SIG-M5 treated with dmso at 0.1 percent for 504 hours (cell line): ENCODE measurements around the gene AGER.
"Not testable (repeated sequence)": the region's sequence is repeated elsewhere in the genome, so short reads cannot be mapped to it uniquely, and the experiment has no call there.

ENCODE experiments used
- DNase-seq: peaks from one replicate; lab custom pipeline; 2025; ENCODE audit not compliant: unreplicated experiment; lab: John Stamatoyannopoulos, UW

Gene AGER

DNA sequence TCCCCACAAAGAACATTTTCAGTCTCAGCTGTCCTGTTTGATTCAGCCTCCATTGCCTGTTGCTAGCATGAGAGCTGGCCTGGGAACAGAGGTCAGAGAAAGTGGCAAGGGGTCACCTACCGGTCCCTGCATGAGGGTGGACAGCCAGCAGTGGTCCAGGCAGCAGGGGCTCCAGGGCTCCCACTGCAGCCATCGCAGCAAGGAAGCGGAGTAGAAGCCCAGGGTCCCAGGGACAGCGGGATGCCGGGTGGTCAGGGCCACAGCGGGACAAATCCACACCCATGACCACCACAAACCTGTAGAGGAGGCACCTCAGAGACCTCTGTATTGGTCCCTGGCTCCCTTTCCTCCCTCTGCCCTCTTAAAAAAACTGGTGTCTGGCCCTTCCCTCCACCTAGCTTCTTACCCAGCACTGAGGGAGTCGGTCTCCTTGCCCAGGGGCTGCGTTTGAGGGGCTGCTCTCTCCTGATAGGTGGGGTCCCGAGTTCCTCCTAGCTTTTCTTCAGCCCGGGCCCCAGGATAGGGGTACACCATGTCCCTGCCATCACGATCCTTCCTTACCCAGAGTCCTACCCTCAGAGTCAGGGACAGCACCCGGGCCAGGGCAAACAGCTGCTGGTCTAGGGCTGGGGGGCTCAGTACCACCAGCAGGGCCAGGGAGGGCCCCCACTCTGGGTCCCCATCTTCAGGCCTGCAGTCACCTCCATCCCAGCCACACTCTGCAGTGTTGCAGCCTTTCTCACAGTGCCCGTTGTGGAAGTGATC lies 16.8 kb upstream of the AGER start:
- DNase-seq = no peak

DNA sequence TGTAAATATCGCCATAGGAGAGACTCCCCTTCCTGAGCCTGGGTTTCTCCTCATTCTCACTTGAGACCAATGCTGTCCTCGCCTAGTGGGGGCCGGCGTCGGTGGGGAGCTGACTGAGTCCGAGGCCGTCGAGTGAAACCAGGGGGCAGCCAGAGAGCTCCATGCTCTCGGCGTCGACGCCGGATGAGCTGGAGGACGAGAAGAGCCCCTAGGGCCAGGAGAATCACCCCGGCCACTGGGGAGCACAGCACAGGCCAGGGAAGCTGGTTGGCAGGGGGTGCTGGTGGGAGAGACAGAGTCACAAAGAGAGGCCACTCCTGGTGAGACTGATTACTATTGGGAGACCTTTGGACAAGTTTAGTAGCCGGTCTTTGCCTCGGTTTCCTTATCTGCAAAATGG lies 14.8 kb upstream of the AGER start:
- DNase-seq = no peak

DNA sequence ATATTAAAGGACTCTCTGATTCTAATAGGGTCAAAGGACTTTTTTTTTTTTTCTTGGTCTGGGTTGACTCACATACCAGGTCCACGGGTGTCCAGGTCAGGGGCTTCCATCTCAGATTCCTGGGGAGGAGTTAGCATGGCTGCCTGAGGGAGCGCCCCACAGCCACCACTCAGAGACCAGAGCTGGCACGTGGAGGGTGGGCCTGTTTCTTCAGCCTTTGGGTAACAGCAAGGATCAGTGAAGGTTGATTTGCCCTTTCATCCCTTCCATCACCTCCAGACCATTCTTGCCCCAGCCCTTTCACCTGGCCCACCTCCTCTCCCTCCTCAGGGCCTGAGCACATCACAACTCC lies 14.3 kb upstream of the AGER start:
- no peak for DNase-seq

DNA sequence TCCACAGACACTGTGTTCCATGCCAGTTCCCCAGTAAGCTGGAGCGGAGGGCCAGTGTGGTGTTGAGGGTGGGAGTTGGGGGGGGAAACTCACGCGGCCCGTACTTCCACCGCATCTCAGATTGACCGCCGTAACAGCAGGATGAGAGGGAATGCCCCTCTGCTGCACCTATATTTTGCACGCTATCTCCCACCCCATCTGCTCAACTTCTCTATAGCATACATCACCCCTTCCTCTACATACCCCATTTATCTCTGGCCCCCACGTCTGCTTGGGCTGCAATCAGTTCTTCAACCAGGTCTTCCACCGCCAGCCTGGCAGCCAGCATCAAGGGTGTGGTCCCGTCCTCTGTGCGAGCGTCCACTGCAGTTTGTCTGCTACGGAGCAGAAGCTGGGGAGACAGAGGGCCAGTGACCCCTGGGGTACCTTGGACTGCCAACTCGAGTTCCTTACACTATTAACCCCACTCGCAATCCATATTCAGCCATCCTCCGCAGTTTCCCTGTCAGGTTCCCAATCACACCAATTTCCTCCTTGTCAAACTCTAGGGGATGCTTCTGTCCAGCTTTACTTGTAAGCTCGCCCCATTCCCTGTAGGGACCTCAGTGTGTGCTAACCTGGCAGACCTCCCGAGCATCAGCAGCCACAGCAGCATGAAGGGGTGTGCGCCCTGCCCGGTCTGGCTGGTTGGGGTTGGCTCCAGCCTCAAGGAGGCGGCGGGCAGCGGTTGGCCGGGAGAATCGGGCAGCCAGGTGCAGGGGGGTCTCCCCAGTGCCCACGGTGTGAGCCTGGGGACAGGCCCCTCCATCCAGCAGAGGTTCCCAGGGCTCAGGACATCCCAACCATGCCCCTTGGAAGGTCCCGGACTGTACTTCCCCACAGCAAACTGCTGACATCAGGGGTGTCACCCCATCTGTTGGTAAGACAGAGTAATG lies 12.9 kb upstream of the AGER start:
- DNase-seq = no peak

DNA sequence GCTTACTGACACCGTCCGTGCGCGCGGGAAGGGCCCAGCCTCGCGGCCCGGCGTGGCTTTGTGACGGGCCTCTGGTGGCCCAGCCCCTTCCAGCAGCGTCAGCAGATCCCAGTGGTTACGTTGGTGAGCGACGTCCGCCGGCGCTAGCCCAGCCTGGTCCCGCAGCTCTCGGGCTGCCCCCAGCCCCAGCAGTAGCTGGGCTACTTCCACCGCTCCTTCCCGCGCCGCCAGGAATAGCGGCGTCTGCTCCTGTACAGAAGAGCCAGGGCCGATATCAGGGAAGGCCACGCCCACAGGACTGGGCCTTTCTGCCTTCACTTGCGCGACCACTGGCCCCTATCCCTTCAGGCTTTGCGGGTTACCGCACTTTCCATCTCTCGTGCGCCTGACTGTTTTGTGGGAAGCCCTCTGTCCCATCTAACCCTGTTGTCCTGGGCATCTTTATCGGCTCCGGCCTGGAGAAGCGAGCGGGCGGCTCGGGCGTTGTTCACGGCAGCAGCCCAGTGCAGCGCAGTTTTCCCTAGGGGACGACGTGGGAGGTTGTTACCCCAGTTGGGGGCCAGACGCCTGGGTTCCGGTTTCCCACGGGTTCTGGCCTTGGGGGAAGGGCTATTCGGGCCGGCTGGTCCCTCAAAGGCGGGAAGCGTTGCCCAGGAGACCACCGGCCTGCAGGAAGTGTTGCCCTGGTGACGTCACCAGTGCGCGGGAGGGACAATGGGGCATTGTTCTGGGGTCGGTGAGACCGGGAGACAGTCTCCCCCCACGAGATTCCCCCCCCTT lies 12.0 kb upstream of the AGER start:
- peak; percentile 36 for DNase-seq

DNA sequence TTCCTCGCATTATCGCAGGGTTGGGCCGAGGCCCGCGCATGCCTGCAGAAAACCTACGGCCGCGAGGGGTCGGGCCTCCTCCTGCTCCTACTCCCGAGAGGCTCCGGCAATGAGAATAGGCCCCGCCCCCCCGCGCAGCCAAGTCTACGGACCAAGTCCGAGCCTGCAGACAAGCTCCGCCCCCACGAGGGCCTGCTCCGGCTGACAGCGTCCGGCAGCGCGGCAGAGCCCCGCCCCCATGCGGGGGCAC lies 11.5 kb upstream of the AGER start:
- DNase-seq = peak; percentile 98

DNA sequence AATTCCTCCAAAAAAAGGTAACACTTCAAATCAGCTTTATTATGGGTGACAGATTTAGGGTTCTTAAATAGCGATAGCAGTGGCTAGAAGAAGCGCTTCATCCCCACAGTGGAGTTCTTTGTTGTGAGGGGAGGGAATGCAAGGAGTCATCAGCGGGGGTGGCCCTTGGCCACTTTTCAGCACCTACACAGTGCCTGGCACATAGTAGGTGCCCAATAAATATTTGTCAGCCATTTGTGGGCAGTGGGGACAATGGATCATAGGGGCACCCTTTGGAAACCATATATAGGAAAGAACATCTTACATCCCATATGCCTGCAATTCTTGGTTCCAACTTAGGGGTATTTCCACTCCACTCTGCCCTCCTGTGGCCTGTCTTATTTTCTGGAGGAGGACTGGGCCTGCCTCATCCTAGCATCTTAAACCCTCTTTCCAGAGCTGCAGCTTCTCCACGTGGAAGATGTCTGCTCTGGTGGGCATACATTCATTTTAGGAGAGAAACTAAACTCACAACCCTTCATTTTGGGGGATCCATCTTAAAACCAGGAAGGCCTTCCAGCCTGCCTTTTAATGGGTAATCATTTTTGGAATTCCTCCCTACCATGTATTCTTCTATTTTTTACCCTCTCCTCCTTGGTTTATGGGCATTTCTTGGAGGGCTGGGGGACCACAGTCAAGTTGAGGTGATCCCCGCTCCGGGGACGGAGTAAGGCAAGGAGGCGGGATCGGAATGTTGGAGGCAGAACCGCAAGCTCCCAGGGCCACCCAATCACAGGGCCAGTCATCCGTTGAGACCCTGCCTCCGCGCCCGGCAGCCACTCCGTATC lies 11.0 kb upstream of the AGER start:
- DNase-seq = peak; percentile 71

DNA sequence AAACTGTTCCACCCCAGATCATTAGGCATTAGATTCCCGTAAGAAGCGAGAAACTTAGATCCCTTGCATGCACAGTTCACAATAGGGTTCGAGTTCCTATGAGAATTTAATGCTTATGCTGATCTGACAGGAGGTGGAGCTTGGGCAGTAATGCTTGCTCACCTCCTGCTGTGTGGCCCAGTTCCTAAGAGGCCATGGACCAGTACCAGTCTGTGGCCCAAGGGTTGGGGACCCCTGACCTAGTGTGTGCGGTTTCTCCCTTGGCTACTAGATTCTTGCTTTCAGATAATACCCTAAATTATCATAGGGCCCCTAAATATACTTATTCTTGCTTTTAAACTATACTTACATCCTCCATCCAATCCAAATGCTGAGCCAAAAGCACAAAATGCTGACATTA lies 10.3 kb upstream of the AGER start:
- DNase-seq = no peak

DNA sequence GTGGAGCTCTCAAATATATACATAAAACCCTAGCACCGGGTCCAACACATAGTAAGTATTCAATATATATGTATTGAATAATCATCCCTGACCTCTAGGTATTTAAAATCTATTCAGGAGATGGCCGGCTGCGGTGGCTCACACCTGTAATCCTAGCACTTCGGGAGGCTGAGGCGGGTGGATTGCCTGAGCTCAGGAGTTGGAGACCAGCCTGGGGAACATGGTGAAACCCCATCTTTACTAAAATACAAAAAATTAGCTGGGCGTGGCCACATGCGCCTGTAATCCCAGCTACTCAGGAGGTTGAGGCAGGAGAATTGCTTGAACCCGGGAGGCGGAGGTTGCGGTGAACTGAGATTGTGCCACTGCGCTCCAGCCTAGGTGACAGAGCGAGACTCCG lies 9.0 kb upstream of the AGER start:
- not testable (repeated sequence) for DNase-seq

DNA sequence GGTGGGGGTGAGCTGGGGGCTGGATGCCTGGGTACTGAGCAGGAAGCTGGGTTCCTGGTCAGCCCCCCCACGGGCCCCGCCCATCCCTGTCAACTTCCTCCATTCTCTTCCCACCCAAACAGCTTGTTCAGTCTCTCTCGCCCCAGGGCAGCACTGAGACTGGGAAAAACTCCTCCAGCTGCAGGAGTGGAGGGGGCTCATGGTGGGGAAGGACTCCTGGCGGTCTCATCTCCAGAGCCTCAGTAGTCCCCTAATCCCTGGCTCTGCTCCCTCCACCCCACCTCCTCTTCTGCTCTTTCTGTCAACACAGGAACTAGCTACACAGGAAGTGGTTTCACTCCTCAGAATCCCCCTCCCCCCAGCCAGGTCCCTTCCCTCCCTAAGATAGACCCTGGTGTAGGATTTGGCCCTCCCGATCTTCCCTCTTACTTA lies 8.6 kb upstream of the AGER start, which contains the start of gene GPSM3:
Gene GPSM3 (minus strand): TSS at position 36 of the 432 bp plus-strand sequence. CDS start 130 bp downstream, outside the sequence.
- peak; percentile 66 for DNase-seq

DNA sequence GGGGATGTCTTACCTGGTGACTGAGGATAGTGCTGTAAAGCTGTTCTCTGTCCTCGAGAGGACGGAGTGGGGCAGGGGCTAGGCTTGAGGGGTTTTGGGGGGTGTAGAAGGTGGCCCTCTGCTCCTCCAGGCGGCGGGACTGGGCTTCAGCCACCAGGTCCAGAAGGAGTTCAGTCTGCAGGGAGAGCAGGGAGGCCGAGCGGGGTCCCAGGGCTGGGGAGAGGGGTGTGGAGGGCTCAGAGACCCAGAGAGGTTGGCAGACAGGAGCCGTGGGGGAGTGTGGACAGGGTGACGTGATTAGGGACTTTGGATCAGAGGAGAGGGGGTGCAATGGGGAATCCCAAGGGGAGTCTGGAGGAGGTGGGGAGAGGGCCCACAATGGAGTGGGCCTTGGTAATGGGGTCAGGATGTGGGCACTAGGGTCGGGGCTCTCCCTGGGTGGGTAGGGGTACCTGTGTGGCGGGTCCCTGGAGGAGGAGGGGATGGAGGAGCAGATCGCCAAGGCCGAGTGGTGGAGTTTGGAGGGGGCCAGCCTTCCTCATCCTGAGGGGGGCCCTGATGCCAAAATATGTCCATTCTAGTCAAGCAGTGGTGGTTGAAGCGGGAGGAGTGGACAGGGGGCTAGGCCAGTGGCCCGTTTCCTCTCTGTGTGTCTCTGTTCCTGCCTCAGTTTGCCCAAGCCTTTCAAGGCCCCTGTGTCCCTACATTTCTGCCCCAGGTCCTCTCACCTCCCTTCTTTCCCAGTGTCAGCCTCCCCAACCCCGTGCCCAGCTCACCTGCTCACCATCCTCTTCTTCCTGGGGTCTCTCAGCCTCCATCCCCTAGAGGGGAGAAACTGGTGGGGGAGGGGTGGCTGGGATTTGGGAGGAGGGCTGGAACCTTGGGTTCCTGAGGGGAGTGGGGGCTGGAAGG lies 7.9 kb upstream of the AGER start:
- DNase-seq = no peak

DNA sequence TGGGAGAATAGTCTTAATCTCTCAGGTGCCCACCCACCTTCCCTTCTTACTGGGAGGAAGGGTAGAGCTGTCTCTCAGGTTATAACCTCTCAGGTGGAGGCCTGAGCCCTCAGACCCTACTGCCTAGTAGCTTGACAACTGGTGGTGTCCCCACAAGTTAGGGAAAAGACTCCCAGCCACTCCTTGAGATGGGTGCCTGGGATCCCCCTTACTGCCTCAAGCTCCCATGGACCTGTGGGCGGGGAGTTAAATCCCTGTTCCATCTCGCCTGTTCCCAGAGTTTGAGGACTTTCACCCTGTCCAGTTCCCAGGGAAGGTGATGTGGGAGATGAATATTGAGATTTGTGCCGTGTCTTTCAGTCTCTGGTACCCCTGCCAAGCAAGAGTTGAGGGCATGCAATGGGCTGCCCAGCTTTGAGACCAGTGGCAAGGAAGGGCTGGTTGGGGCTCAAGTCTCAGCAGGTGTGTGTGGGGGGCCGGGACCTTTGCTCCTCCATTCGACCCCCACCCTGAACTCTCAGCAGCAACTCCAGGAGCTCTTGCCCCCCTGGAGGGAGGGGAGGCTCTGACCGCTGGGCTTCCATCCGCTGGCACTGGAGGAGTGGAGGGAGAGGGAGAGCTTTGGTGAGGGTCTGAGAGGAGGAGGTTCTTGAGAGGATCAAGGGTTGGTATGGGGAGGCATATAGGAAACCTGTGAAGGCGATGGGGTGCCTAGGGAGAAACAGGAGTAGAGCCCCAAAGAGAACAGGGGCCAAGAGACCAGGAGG lies 7.0 kb upstream of the AGER start:
- no peak for DNase-seq

DNA sequence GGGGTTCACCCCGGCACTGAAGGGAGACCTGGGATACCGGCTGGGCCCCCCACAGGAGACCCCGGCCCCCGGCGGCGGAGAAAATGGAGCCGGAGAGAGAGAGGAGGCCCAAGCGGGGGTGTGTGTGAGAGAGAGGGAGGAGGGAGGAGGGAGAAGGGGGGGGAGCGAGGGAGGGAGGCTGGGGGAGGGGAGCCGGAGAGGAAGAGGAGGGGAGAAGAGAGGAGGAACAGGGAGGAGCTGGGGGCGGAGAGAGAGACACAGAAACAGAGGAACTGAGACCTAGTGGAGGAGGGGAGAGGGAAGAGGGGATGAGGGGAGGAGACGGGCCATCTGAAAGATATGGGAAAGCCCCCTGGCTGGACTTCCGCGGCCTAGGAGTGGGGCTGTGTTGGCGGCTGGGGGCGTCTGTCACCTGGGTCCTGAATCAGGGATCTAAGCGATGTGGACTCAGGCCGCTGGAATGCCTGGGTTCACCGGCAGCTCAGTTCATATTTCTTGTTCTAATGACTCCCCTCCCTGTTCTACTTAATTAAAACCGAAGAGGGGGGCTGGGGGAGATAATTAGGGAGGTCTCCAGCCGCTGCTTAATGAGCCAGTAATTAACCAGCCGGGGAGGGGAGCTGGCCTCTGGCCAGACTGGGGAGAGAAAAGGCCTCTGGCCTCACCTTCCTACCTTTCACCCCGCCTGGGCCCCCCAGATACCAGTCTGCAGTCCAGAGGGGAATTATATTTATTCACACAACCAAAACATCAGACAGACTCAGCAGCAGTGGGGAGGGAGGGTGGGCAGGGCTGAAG lies 6.2 kb upstream of the AGER start, which contains the start of gene PBX2:
Gene PBX2 (minus strand): TSS at position 149 of the 798 bp plus-strand sequence. CDS start 287 bp downstream, outside the sequence.
- peak; percentile 93 for DNase-seq

DNA sequence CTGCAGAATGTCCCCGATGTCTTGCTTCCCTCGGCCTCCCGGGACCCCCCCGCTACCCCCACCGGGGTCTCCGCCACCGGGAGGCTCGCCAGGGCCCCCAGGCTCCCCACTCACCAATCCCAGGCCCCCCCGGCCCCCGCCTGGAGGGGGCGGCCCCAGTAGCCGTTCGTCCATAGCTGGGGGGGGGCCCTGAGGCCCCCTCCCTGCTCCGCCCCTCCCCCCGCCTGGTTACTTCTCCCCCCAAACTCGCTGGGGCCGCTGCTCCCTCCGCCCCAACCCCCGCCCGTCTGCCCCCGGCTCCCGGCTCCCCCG lies 5.6 kb upstream of the AGER start:
- DNase-seq = no peak

DNA sequence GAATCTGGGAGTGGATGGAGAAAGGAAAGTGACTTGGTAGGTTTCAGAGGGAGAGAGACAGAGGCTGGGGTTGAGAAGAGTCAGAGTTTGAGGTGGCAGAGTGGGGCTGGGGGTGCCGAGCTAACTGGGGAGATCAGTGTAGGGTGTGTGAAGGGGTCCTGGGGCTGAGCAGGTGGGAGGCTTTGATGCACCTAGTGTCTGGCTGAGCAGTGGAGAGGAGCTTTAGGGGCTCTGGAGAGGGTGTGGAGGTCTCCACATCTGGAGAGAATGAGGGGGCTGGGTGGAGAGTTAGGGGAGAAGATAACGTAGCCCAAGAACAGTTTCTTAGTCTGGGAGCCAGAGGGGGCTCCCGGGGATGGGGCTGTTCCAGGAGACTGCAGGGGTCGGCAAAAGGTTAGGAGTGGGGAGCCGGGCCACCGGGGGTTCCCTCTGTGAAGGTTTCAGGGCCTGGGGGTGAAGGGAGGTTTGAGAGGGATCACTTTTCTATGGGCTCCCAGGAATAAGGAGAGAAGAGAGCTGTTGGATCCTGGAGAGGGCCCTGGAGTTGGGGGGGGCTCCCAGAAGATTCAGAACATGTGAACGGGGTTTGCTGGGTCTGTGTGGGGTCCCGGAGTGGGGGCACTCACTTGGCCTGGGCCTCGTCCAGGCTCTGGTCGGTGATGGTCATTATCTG lies 5.2 kb upstream of the AGER start:
- no peak for DNase-seq

DNA sequence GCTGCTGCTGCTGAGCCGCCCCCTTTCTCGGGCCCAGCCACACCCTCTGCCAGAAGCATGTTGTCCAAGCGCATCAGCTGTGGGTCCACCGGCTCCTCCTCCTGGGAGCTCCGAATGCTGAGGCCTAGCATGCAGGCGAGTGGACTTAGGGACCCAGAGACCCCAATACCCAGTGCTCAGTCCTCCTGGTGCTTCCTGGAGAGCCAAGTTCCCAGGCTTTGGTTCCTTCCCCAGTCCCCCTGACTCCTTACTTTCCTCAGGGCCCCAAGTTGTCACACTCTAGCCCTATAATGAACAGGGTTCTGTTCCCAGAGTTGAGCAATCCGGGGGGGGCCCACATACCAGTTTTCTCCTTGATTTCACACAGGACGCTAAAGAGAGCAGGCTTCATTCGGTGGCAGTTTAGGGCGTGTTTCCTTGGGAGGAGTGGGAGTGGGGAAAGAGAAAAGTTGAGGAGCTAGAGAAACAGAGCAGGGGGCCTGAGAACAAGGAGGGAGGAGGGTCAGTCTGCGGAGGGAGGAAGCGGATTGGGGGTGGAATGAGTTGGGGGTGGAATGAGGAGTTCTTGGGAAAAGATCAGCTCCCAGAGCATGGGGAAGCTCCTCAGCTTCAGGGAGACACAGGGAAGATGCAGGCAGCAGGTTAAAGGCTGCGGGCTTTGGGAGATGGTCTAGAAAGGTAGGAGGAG lies 4.5 kb upstream of the AGER start:
- no peak for DNase-seq

DNA sequence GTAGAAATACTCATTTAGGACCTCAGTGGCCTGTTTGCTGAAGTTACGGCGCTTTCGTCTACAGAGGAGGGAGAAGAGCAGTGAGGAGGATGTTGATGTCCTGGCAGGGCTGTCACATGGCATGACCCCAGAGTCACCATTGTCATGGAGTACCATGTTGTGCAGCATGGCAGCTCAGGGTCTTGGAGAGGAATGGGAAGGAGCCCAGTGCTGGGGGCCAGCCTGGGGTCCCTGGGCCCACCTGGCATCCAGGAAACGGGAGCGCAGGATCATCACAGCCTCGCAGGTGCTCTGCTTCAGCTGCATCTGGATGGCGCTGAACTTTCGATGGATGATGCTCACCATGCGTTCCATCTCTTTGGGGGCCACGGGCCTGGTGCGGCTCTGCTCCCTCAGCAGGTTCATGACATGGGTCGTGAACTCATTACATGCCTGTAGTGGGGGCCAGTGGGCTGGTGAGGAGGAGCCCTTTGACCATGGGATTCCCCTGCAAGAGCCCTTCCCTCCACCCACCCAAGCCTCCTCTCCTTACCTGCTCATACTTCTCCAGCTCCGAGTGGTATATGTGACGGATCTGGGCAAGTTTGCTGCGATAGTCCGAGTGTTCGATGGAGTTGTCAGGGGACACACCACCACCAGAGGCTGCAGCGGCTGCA lies 3.8 kb upstream of the AGER start:
- not testable (repeated sequence) for DNase-seq
